Progenitor cell of endocrine pancreas (in vitro differentiated cells): ENCODE results near the gene CTNNBL1. TPM values are rescaled to one million over a fixed set of nuclear protein-coding genes. Genes with fewer than 3 reads are reported as not detected.
"Not testable (repeated sequence)": the region's sequence is repeated elsewhere in the genome, so short reads cannot be mapped to it uniquely, and the experiment has no call there.

Experiments used
- DNase-seq: peaks from one replicate; pipeline ENCODE4 v3.0.0; 2021; ENCODE audit warnings: low spot score; ENCODE audit not compliant: unreplicated experiment
- H3K27ac Mint-ChIP-seq: 2 replicates; pipeline ENCODE4 v1.8.0; 2021; ENCODE audit warnings: mild to moderate bottlenecking, moderate library complexity, mixed read lengths
- H3K27me3 Mint-ChIP-seq: 2 replicates; pipeline ENCODE4 v1.8.0; 2021; ENCODE audit warnings: mixed read lengths
- H3K36me3 Mint-ChIP-seq: 2 replicates; pipeline ENCODE4 v1.8.0; 2022; ENCODE audit warnings: mixed read lengths; ENCODE audit not compliant: insufficient read depth
- H3K4me1 Mint-ChIP-seq: 2 replicates; pipeline ENCODE4 v1.8.0; 2021; ENCODE audit warnings: low read depth, mixed read lengths
- H3K4me3 Mint-ChIP-seq: 2 replicates; pipeline ENCODE4 v1.8.0; 2021; ENCODE audit warnings: low read depth, mild to moderate bottlenecking, moderate library complexity, mixed read lengths
- H3K9me3 Mint-ChIP-seq: 2 replicates; pipeline ENCODE4 v1.8.0; 2021; ENCODE audit warnings: low read depth, mixed read lengths
- total RNA-seq: library from RNA; stranded (reverse); gene quantifications from 2 replicates; pipeline ENCODE4 v1.2.1, GENCODE V29; 2021
- TF ChIP-seq, protein P1 (sequence below): fragments of 200-600 bp; sonication (generic); IDR thresholded peaks from one replicate; pipeline ENCODE4 v1.5.0; 2021; ENCODE audit warnings: antibody characterized with exemption, mild to moderate bottlenecking; ENCODE audit not compliant: unreplicated experiment

The CTNNBL1 gene
- total RNA-seq, 1 donor from 2014 or later: 60.4 TPM

DNA sequence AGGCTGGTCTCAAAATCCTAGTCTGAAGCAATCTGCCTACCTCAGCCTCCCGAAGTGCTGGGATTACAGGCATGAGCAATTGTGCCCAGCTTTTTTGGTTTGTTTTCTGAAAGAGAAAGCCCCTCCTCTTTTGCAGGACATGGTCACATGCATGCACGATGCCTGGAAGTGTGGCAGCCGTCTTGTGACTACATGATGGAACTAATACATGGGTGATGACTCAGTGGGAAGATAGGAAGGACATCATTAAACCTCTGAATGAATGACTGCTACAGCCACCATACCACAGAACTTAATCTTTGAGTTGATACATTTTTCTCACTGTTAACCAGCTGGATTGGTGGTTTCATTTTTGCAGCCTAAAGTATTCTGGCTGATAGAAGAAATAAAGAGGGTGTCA, 13.4 kb upstream of the CTNNBL1 start:
- H3K27ac Mint-ChIP-seq: no peak overlapping the region
- TF ChIP-seq, protein P1, sequence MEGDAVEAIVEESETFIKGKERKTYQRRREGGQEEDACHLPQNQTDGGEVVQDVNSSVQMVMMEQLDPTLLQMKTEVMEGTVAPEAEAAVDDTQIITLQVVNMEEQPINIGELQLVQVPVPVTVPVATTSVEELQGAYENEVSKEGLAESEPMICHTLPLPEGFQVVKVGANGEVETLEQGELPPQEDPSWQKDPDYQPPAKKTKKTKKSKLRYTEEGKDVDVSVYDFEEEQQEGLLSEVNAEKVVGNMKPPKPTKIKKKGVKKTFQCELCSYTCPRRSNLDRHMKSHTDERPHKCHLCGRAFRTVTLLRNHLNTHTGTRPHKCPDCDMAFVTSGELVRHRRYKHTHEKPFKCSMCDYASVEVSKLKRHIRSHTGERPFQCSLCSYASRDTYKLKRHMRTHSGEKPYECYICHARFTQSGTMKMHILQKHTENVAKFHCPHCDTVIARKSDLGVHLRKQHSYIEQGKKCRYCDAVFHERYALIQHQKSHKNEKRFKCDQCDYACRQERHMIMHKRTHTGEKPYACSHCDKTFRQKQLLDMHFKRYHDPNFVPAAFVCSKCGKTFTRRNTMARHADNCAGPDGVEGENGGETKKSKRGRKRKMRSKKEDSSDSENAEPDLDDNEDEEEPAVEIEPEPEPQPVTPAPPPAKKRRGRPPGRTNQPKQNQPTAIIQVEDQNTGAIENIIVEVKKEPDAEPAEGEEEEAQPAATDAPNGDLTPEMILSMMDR: no peak
- no peaks in the 10 kb centered on the region for H3K9me3 Mint-ChIP-seq
- peaks cover 8% of the 10 kb centered on the region for H3K4me1 Mint-ChIP-seq
- H3K36me3 Mint-ChIP-seq: no peaks in the 10 kb centered on the region
- DNase-seq: no peak
- H3K4me3 Mint-ChIP-seq: no peak overlapping the region
- peaks cover 27% of the 10 kb centered on the region for H3K27me3 Mint-ChIP-seq

DNA sequence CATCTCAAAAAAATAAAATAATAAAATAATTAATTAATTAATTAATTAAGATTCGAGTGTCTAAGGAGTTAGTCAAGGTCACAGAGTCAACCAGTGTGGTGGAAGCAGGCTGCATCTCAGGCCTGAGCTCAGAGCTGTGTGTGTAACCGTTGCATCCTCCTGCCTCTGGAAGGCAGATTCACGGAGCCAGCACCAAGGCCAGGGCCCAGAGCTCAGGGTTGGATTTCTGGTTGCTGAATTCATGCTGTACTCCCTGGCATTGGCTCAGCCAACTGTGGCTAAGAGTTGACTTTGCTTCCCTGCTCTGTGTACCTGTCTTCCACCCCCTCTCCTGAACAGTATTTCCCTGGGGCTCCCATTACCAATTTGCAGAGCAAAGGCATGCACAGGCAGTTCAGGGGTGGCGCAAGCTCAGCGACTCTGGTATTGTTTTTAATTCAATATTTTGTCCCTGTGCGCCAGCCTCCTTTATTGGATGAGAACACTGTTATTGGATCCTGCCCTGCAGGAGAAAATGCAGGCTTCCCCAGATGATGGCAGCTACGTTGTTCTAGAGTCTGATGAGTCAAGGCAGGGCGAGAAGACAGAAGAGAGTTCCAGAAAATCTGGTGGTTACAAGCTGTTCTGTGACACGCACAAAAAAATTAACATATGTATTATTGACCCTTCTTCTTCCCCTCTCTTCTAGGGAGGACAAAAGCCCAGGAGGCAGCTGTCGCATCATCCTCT, 12.3 kb upstream of the CTNNBL1 start:
- no peak for DNase-seq
- no peaks in the 10 kb centered on the region for H3K36me3 Mint-ChIP-seq
- peaks cover 8% of the 10 kb centered on the region for H3K4me1 Mint-ChIP-seq
- H3K9me3 Mint-ChIP-seq: no peaks in the 10 kb centered on the region
- no peak overlapping the region for H3K4me3 Mint-ChIP-seq
- TF ChIP-seq, protein P1: no peak
- H3K27me3 Mint-ChIP-seq: peaks cover 20% of the 10 kb centered on the region
- H3K27ac Mint-ChIP-seq: no peak overlapping the region

DNA sequence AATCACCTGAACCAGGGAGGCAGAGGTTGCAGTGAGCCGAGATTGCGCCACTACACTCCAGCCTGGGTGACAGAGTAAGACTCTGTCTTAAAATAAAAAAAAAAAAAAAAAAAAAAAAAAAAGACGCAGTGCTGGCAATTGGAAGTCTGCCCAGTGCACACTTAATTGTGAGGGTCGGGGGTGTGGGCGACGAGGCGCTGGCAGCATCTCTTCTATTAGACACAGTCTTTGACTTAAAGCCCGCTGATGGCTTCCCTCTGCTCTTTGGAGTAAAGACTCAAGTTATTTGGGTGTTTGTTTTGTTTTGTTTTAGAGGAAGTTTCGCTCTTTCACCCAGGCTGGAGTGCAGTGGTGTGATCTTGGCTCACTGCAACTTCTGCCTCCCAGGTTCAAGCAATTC, 10.7 kb upstream of the CTNNBL1 start:
- H3K9me3 Mint-ChIP-seq, H3K4me1 Mint-ChIP-seq, DNase-seq, H3K27ac Mint-ChIP-seq, H3K4me3 Mint-ChIP-seq, H3K36me3 Mint-ChIP-seq: not testable (repeated sequence)
- peaks cover 20% of the 10 kb centered on the region for H3K27me3 Mint-ChIP-seq

DNA sequence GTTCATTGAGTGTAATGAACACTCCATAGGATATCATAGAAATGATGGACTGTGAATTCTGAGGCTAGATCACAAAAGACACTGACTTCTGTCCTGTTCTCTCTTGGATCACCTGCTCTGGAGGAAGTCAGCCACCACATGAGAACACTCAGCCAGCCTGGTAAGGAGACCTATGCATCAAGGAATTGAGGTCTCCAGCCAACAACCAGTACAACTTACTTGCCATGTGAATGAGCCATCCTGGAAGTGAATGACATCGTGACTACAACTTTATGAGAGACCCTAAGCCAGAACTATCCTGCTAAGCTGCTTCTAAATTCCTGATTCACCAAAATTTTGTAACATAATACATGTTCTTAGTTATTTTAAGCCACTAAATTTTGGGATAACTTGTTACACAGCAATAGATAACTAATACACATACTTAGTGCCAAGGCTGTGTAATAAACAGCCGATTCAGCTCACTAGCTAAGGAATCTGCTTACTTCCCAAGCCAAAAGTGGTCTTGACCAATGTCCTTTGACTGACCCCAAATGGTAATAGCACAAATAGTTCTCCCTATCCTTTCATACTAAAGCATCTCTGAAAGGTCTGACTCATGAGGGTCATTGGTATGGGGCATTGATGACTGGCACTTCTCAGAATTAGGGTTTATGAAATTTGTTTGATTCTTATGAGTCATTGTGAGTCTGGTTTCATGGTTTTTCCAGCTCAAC, 6.9 kb upstream of the CTNNBL1 start:
- DNase-seq: no peak
- Mint-ChIP-seq H3K4me1 (no peaks in the 10 kb centered on the region), H3K27me3 (peaks cover 41% of the 10 kb centered on the region), H3K36me3 (no peaks in the 10 kb centered on the region), H3K27ac (no peak overlapping the region), H3K9me3 (no peaks in the 10 kb centered on the region), H3K4me3 (no peak overlapping the region)
- TF ChIP-seq, protein P1: no peak

DNA sequence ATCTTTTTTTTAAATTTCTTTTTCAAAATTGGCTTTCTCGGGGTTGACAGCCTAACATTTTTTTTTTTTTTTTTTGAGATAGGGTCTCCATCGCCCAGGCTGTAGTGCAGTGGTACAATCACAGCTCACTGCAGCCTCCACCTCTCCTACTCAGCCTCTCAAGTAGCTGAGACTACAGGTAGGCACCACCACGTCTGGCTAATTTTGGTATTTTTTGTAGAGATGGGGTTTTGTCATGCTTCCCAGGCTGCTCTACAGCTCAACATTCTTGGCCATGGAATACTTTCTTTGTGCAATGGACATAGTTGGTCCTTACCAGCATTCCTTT, 6.4 kb upstream of the CTNNBL1 start:
- Mint-ChIP-seq H3K4me1 (no peaks in the 10 kb centered on the region), H3K27me3 (peaks cover 41% of the 10 kb centered on the region), H3K36me3 (no peaks in the 10 kb centered on the region), H3K27ac (no peak overlapping the region), H3K9me3 (no peaks in the 10 kb centered on the region), H3K4me3 (no peak overlapping the region)
- TF ChIP-seq, protein P1: no peak
- DNase-seq: no peak

DNA sequence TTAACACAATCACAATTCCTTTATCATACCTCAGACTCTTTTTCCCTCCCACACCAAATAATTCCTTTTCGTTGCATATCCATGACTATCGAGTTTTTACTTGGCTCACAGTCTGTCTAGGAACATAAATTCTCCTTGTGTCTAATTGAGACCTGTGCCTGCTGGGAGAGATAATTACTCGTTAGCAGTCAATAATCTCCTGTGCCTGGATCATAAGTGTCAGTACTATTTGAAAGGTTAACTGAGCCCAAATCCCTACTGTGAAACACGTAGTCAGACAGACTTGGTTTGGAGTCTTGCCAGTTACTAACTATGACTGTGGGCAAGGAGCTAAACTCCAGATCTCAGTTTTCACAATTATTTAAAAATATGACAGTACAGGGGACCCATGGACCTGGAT, 5.7 kb upstream of the CTNNBL1 start:
- DNase-seq: no peak
- Mint-ChIP-seq H3K9me3 (no peaks in the 10 kb centered on the region), H3K27me3 (peaks cover 44% of the 10 kb centered on the region), H3K4me3 (no peak overlapping the region), H3K4me1 (no peaks in the 10 kb centered on the region), H3K36me3 (no peaks in the 10 kb centered on the region), H3K27ac (no peak overlapping the region)
- TF ChIP-seq, protein P1: no peak
